Stimulated activated CD8-positive, alpha-beta memory T cell treated with anti-CD3 and anti-CD28 coated beads, Interleukin-15, amount 100 ng/mL, for 4 hours (primary cell): ENCODE measurements around the gene GSN.

Source experiments
- DNase-seq, 2 donors: peaks; one replicate each; pipeline ENCODE4 v3.0.0-alpha.2; 2020; ENCODE audit warnings: low read depth in 2 of 2

GSN gene

GRCh38 chr9:121323449-121324151, 55.6 kb downstream of the GSN start:
- DNase-seq = no peak

- DNase-seq = no peak
Observed at GRCh38 chr9:121324316-121324715, 56.4 kb downstream of the GSN start.

GRCh38 chr9:121324755-121325154, 56.8 kb downstream of the GSN start:
- no peak for DNase-seq

- DNase-seq = no peak
Observed at GRCh38 chr9:121325387-121325786, 57.4 kb downstream of the GSN start.

GRCh38 chr9:121326130-121326838, 58.3 kb downstream of the GSN start:
- DNase-seq = no peak

GRCh38 chr9:121326901-121327613, 59.1 kb downstream of the GSN start:
- no peak for DNase-seq

- DNase-seq = no peak
Observed at GRCh38 chr9:121328476-121328875, 60.5 kb downstream of the GSN start.

- no peak for DNase-seq
Observed at GRCh38 chr9:121328876-121329681, 61.1 kb downstream of the GSN start.

GRCh38 chr9:121331549-121331948, 63.6 kb downstream of the GSN start:
- no peak for DNase-seq

- no peak for DNase-seq
Observed at GRCh38 chr9:121331992-121332685, 64.2 kb downstream of the GSN start.

GRCh38 chr9:121333950-121334773, 66.2 kb downstream of the GSN start:
- DNase-seq = no peak

- no peak for DNase-seq
Observed at GRCh38 chr9:121336665-121337064, 68.7 kb downstream of the GSN start.

- DNase-seq = no peak
Observed at GRCh38 chr9:121339437-121339836, 71.5 kb downstream of the GSN start.

GRCh38 chr9:121340676-121341392, 72.9 kb downstream of the GSN start:
- no peak for DNase-seq

- no peak for DNase-seq
Observed at GRCh38 chr9:121344184-121344583, 76.2 kb downstream of the GSN start.

- no peak for DNase-seq
Observed at GRCh38 chr9:121345070-121345469, 77.1 kb downstream of the GSN start.

- no peak for DNase-seq
Observed at GRCh38 chr9:121348221-121348620, 80.3 kb downstream of the GSN start.

GRCh38 chr9:121349009-121349408, 81.0 kb downstream of the GSN start:
- DNase-seq = no peak

- DNase-seq = no peak
Observed at GRCh38 chr9:121350036-121350435, 82.1 kb downstream of the GSN start.
